ENCODE measurements around the gene SPHK2. TPM values are rescaled to one million over a fixed set of nuclear protein-coding genes. Genes with fewer than 3 reads are reported as not detected.

Gene SPHK2
- total RNA-seq, 1 donor from 2014 or later: 146 TPM

DNA sequence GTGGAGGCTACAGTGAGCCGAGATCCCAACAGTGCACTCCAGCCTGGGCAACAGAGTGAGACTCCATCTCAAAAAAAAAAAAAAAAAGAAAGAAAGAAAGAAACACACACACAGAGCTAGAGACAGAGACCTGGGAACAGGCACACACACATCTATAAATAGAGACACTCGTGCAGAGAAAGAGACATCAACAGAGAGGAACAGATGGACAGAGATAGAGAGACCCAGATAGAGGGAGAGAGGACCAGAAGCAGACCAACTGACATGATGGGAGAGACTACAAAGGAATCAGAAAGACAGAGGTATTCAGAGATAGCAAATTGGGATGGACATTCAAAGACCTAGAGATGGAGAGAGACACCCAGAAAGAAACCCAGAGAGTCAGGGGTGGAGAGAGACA, 28.8 kb downstream of the SPHK2 start:
- Mint-ChIP-seq H3K27ac (ENCODE audit: unreplicated experiment) (peak overlapping the region; percentile 36), H3K4me3 (ENCODE audit: unreplicated experiment) (peak overlapping the region; percentile 54), H3K9me3 (ENCODE audit: unreplicated experiment) (peaks cover 5% of the 10 kb centered on the region), H3K4me1 (ENCODE audit: low read depth, unreplicated experiment) (peaks cover 3% of the 10 kb centered on the region), H3K27me3 (ENCODE audit: unreplicated experiment) (peaks cover 8% of the 10 kb centered on the region), H3K36me3 (ENCODE audit: unreplicated experiment) (no peaks in the 10 kb centered on the region)
- no peak for DNase-seq
- TF ChIP-seq, protein P1, sequence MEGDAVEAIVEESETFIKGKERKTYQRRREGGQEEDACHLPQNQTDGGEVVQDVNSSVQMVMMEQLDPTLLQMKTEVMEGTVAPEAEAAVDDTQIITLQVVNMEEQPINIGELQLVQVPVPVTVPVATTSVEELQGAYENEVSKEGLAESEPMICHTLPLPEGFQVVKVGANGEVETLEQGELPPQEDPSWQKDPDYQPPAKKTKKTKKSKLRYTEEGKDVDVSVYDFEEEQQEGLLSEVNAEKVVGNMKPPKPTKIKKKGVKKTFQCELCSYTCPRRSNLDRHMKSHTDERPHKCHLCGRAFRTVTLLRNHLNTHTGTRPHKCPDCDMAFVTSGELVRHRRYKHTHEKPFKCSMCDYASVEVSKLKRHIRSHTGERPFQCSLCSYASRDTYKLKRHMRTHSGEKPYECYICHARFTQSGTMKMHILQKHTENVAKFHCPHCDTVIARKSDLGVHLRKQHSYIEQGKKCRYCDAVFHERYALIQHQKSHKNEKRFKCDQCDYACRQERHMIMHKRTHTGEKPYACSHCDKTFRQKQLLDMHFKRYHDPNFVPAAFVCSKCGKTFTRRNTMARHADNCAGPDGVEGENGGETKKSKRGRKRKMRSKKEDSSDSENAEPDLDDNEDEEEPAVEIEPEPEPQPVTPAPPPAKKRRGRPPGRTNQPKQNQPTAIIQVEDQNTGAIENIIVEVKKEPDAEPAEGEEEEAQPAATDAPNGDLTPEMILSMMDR (IDR thresholded peaks at IDR 0.05; ENCODE audit: partially characterized antibody, unreplicated experiment): no peak

DNA sequence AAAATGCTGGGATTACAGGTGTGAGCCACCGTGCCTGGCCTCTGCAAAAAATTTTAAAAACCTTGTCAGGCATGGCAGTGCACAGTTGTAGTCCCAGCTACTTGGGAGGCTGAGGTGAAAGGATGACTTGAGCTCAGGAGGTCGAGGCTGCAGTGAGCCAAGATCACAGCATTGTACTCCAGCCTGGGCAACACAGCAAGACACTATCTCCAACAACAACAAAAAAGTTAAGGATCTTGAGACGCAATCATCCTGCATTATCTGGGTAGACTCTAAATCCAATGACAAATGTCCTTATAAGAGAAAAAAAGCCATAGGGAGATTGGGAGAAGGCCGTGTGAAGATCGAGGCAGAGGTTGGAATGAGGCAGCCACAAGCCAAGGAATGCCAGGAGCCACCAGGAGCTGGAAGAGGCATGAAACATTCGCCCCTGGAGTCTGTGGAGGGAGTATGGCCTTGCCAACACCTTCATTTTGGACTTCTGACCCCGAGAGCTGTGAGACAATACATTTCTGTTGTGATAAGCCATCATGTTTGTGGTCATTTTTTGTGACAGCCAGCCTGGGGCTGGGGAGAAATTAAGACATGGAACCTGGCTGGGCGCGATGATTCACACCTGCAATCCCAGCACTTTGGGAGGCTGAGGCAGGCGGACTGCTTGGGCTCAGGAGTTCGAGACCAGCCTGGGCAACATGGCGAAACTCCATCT, 31.8 kb downstream of the SPHK2 start:
- Mint-ChIP-seq H3K4me1 (ENCODE audit: low read depth, unreplicated experiment) (peaks cover 2% of the 10 kb centered on the region), H3K27ac (ENCODE audit: unreplicated experiment) (no peak overlapping the region), H3K9me3 (ENCODE audit: unreplicated experiment) (peaks cover 3% of the 10 kb centered on the region), H3K36me3 (ENCODE audit: unreplicated experiment) (no peaks in the 10 kb centered on the region), H3K27me3 (ENCODE audit: unreplicated experiment) (peaks cover 5% of the 10 kb centered on the region), H3K4me3 (ENCODE audit: unreplicated experiment) (no peak overlapping the region)
- TF ChIP-seq, protein P1 (IDR thresholded peaks at IDR 0.05; ENCODE audit: partially characterized antibody, unreplicated experiment): no peak
- DNase-seq: no peak

DNA sequence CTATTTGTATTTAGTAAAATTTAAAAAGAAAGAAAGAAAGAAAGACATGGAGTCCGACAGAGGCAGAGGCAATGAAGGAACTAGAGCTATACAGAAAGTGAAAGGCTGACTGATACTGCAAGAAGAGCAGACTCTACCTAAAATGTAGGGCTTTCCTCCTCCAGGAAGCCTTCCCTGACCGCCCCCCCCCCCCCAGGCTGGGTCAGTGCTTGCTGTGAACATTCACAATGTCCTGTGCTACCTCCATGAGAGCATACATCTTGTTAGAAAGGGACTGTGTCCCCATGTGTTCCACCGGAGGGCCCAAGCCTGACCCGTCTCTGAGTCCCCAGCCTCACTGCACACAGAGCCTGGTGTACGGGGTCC, 32.4 kb downstream of the SPHK2 start:
- peaks cover 5% of the 10 kb centered on the region for H3K27me3 Mint-ChIP-seq (ENCODE audit: unreplicated experiment)
- no peak overlapping the region for H3K27ac Mint-ChIP-seq (ENCODE audit: unreplicated experiment)
- peaks cover 2% of the 10 kb centered on the region for H3K4me1 Mint-ChIP-seq (ENCODE audit: low read depth, unreplicated experiment)
- H3K9me3 Mint-ChIP-seq (ENCODE audit: unreplicated experiment): peaks cover 3% of the 10 kb centered on the region
- H3K4me3 Mint-ChIP-seq (ENCODE audit: unreplicated experiment): no peak overlapping the region
- H3K36me3 Mint-ChIP-seq (ENCODE audit: unreplicated experiment): no peaks in the 10 kb centered on the region
- TF ChIP-seq, protein P1 (IDR thresholded peaks at IDR 0.05; ENCODE audit: partially characterized antibody, unreplicated experiment): no peak
- no peak for DNase-seq

DNA sequence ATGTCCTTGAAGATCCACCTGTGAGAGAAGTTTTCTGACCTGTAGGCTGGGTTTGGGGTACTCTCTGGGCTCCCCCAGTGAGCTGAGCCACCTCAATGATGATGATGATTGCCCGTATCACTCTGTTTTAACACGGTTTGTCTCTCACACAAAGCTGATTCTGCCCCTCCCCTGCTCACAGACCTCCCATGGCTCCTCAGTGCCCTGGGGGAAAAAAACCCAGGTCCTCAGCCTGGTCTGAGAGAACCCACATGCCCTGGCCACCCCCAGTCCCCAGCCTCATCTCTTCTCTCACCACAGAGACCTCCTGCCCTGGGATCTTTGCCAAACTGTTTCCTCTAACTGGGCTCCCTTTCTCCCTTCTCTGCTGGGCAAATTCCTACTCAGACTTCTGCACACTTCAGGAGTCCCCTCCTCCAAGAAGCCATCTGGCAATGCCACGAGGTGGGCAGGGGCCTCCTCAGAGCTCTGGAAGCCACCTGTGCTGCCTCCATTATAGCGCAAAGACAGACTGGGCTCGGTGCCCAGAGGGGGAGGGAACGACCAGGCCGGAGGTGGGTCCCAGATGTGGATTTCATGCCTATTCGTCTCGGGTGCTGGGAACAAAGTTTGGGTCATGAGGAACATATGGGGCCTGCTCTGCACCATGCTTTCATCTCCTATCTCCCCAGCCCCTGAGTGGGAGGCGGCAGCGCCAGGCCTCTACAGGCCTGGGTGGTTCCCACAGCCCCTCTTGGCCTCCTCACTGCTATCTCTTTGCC, 35.2 kb downstream of the SPHK2 start:
- peaks cover 3% of the 10 kb centered on the region for H3K4me1 Mint-ChIP-seq (ENCODE audit: low read depth, unreplicated experiment)
- H3K27ac Mint-ChIP-seq (ENCODE audit: unreplicated experiment): peak overlapping the region; percentile 76
- H3K4me3 Mint-ChIP-seq (ENCODE audit: unreplicated experiment): no peak overlapping the region
- TF ChIP-seq, protein P1 (IDR thresholded peaks at IDR 0.05; ENCODE audit: partially characterized antibody, unreplicated experiment): no peak
- H3K36me3 Mint-ChIP-seq (ENCODE audit: unreplicated experiment): no peaks in the 10 kb centered on the region
- no peak for DNase-seq
- peaks cover 6% of the 10 kb centered on the region for H3K27me3 Mint-ChIP-seq (ENCODE audit: unreplicated experiment)
- peaks cover 1% of the 10 kb centered on the region for H3K9me3 Mint-ChIP-seq (ENCODE audit: unreplicated experiment)
